Neutrophil (primary cell): Measurements from ENCODE around the gene HDGFL2.
A peak's percentile ranks its signal among the peaks of the same experiment; 100 is the strongest.

ENCODE experiments used
- H3K27ac ChIP-seq: fragments of 200-600 bp; sonication (generic); 2 replicates; pipeline ENCODE4 v1.5.1; 2016; ENCODE audit warnings: mild to moderate bottlenecking, moderate library complexity
- H3K27me3 ChIP-seq: fragments of 200-600 bp; sonication (generic); 2 replicates; pipeline ENCODE4 v1.6.0; 2016; ENCODE audit warnings: mild to moderate bottlenecking
- H3K36me3 ChIP-seq: fragments of 200-600 bp; sonication (generic); 2 replicates; pipeline ENCODE4 v1.5.1; 2017
- H3K4me1 ChIP-seq, 2 experiments: fragments of 200-600 bp in 1 of 2; sonication (generic) in 1 of 2; 1 replicate in 1 of 2; 2 replicates in 1 of 2; pipeline versions ENCODE4 v1.5.1 to v1.6.1; 2013 to 2016; ENCODE audit warnings: low read depth in 1 of 2, low read length in 1 of 2, mild to moderate bottlenecking in 1 of 2, moderate library complexity in 1 of 2; ENCODE audit not compliant: control insufficient read depth in 1 of 2, insufficient read depth in 1 of 2
- H3K4me3 ChIP-seq, 2 experiments: fragments of 200-600 bp in 1 of 2; sonication (generic) in 1 of 2; 1 replicate in 1 of 2; 2 replicates in 1 of 2; pipeline ENCODE4 v1.5.1; 2013 to 2016; ENCODE audit warnings: low read depth in 1 of 2, low read length in 1 of 2, mild to moderate bottlenecking in 1 of 2, moderate library complexity in 1 of 2
- H3K9me3 ChIP-seq: fragments of 200-600 bp; sonication (generic); 2 replicates; pipeline ENCODE4 v1.5.1; 2016
- CTCF ChIP-seq: fragments of 200-600 bp; sonication (generic); IDR thresholded peaks from 2 replicates; pipeline ENCODE4 v1.5.1; 2016; ENCODE audit warnings: antibody characterized with exemption

Gene HDGFL2

GRCh38 chr19:4472174-4472974, at the start of gene HDGFL2:
TSS of gene HDGFL2 (plus strand) at chr19:4472297. CDS start at chr19:4472351, 54 bp downstream.
- Histone ChIP-seq H3K4me3 (peak within 1 kb of the TSS; percentile 66 to 86), H3K4me1 (peaks cover 29 to 35% of the 10 kb centered on the region in 2 experiments), H3K9me3 (no peaks in the 10 kb centered on the region), H3K27ac (peak within 1 kb of the TSS; percentile 88), H3K27me3 (no peaks in the 10 kb centered on the region), H3K36me3 (peaks cover 20% of the 10 kb centered on the region)
- TF ChIP-seq CTCF: peak; percentile 47

- H3K9me3 ChIP-seq: no peaks in the 10 kb centered on the region
- H3K27me3 ChIP-seq: no peaks in the 10 kb centered on the region
- H3K36me3 ChIP-seq: peaks cover 28% of the 10 kb centered on the region
- no peak for TF ChIP-seq CTCF
- H3K4me3 ChIP-seq: no peak overlapping the region
- H3K27ac ChIP-seq: no peak overlapping the region
- H3K4me1 ChIP-seq: no peaks in the 10 kb centered on the region
These were observed 48.5 kb upstream of the HDGFL2 start for GRCh38 chr19:4423416-4424126.

DNA sequence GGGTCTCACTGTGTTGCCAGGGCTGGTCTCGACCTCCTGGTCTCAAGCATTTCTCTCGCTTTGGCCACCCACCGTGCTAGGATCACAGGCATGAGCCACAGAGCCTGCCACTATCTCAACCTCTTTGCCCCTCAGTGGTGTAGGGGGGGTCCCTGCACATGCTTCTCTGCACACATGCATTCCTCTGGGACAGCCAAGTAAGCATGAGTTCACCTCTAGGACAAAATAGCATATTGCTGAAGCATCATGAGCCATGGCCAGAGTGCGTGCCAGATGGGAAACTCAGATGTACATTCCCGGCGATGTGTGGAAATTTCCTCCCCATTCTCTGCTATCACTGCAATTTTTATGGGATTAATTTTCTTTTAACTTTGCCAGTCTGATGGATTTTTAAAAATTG, 46.6 kb upstream of the HDGFL2 start:
- H3K27me3 ChIP-seq: no peaks in the 10 kb centered on the region
- H3K4me3 ChIP-seq: no peak overlapping the region
- no peaks in the 10 kb centered on the region for H3K9me3 ChIP-seq
- peaks cover 1 to 2% of the 10 kb centered on the region in 2 experiments for H3K4me1 ChIP-seq
- no peak for TF ChIP-seq CTCF
- peaks cover 36% of the 10 kb centered on the region for H3K36me3 ChIP-seq
- H3K27ac ChIP-seq: no peak overlapping the region

GRCh38 chr19:4428326-4428975, 43.6 kb upstream of the HDGFL2 start:
- no peak overlapping the region for H3K27ac ChIP-seq
- H3K27me3 ChIP-seq: no peaks in the 10 kb centered on the region
- no peak overlapping the region for H3K4me3 ChIP-seq
- no peaks in the 10 kb centered on the region for H3K9me3 ChIP-seq
- H3K36me3 ChIP-seq: peaks cover 29% of the 10 kb centered on the region
- peaks cover 20 to 21% of the 10 kb centered on the region in 2 experiments for H3K4me1 ChIP-seq
- TF ChIP-seq CTCF: no peak

DNA sequence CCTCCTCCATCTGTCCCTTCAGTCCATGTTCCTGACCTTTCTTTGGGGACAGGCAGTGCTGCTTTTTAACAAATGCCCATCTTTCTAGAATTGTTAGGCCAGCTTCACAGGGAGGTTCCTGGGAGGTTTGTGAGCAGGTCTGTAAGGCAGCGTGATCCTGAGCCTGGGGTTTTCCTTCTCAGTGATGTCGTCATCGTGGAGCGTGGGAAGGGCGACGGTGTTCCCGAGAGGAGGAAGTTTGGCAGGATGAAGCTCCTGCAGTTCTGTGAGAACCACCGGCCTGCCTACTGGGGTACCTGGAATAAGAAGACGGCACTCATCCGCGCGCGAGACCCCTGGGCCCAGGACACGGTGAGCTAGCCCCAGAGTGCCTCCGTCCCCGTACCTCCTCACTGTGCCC, 42.8 kb upstream of the HDGFL2 start:
- H3K36me3 ChIP-seq: peaks cover 26% of the 10 kb centered on the region
- H3K4me1 ChIP-seq: peaks cover 20 to 21% of the 10 kb centered on the region in 2 experiments
- H3K9me3 ChIP-seq: no peaks in the 10 kb centered on the region
- no peak overlapping the region for H3K27ac ChIP-seq
- no peak overlapping the region for H3K4me3 ChIP-seq
- no peak for TF ChIP-seq CTCF
- H3K27me3 ChIP-seq: no peaks in the 10 kb centered on the region
